Stomach (tissue), 4 donors: ENCODE data around the gene TTC34.

Experiments used
- CTCF ChIP-seq, 7 experiments: fragments of 450-650 bp in 4 of 7; fragments of 200-600 bp in 3 of 7; sonication (generic) in 3 of 7; IDR thresholded peaks; one replicate each; pipeline ENCODE4 v1.5.1; 2016 to 2019; ENCODE audit warnings: antibody characterized with exemption in 7 of 7, control low read depth in 2 of 7, mild to moderate bottlenecking in 1 of 7
- POLR2A ChIP-seq, 4 donors: fragments of 450-650 bp; IDR thresholded peaks; one replicate each; pipeline ENCODE4 v1.6.1; 2016; ENCODE audit warnings: antibody characterized with exemption in 4 of 4, control low read depth in 2 of 4, mild to moderate bottlenecking in 1 of 4, moderate library complexity in 1 of 4

- TF ChIP-seq CTCF (IDR thresholded peaks at IDR 0.05) (no peak), POLR2A (IDR thresholded peaks at IDR 0.05) (no peak)
Observed at GRCh38 chr1:2825487-2826189, 24.1 kb upstream of the TTC34 start.
